GM18519 (cell line): ENCODE measurements around the gene TNS3.

ENCODE experiments used
- ATAC-seq: cut with Tn5 transposase; IDR thresholded peaks from one replicate; pipeline ENCODE4 v1.9.1; 2021; ENCODE audit warnings: mild to moderate bottlenecking, moderate library complexity; ENCODE audit not compliant: unreplicated experiment, low FRiP score

Gene TNS3

GRCh38 chr7:47415318-47416212, 166.3 kb downstream of the TNS3 start:
- ATAC-seq: no peak

- no peak for ATAC-seq
Observed at GRCh38 chr7:47414342-47415317, 167.3 kb downstream of the TNS3 start.

- no peak for ATAC-seq
Observed at GRCh38 chr7:47413526-47414341, 168.2 kb downstream of the TNS3 start.

GRCh38 chr7:47411901-47412300, 170.0 kb downstream of the TNS3 start:
- ATAC-seq: no peak

- no peak for ATAC-seq
Observed at GRCh38 chr7:47411281-47411869, 170.5 kb downstream of the TNS3 start.

- no peak for ATAC-seq
Observed at GRCh38 chr7:47408675-47409074, 173.2 kb downstream of the TNS3 start.

GRCh38 chr7:47407821-47408674, 173.9 kb downstream of the TNS3 start:
- no peak for ATAC-seq

- no peak for ATAC-seq
Observed at GRCh38 chr7:47407136-47407535, 174.8 kb downstream of the TNS3 start.

- ATAC-seq: no peak
Observed at GRCh38 chr7:47406801-47407129, 175.1 kb downstream of the TNS3 start.

GRCh38 chr7:47405921-47406800, 175.8 kb downstream of the TNS3 start:
- ATAC-seq: no peak

GRCh38 chr7:47405286-47405904, 176.5 kb downstream of the TNS3 start:
- ATAC-seq: no peak

- ATAC-seq: no peak
Observed at GRCh38 chr7:47404010-47404409, 177.9 kb downstream of the TNS3 start.

GRCh38 chr7:47402941-47403866, 178.7 kb downstream of the TNS3 start:
- ATAC-seq: no peak

GRCh38 chr7:47401611-47402570, 180.0 kb downstream of the TNS3 start:
- ATAC-seq: no peak

GRCh38 chr7:47400741-47401206, 181.1 kb downstream of the TNS3 start:
- no peak for ATAC-seq

- ATAC-seq: no peak
Observed at GRCh38 chr7:47400001-47400400, 181.9 kb downstream of the TNS3 start.
